NB4 (cell line): ENCODE measurements around the gene CHST15.

ENCODE experiments used
- DNase-seq: peaks from one replicate; pipeline ENCODE4 v3.0.0; 2010; ENCODE audit warnings: low read depth
- H3K4me3 ChIP-seq: one replicate; pipeline ENCODE4 v1.5.1; 2011; ENCODE audit warnings: mild to moderate bottlenecking, low read depth, low read length, moderate library complexity
- MYC ChIP-seq: IDR thresholded peaks from 2 replicates; pipeline ENCODE4 v1.6.1; 2011; ENCODE audit warnings: low read depth, low read length
- POLR2A ChIP-seq: IDR thresholded peaks from 2 replicates; pipeline ENCODE4 v1.6.1; 2011; ENCODE audit warnings: mild to moderate bottlenecking; ENCODE audit not compliant: insufficient read length; ENCODE audit errors: extremely low read depth
- TF ChIP-seq, protein P1 (sequence below): IDR thresholded peaks from one replicate; pipeline ENCODE4 v1.5.1; 2012; ENCODE audit warnings: low read depth, low read length
- TF ChIP-seq, protein P2 (sequence below): IDR thresholded peaks from 2 replicates; pipeline ENCODE4 v1.6.1; 2011; ENCODE audit warnings: low read depth, low read length

Gene CHST15

DNA sequence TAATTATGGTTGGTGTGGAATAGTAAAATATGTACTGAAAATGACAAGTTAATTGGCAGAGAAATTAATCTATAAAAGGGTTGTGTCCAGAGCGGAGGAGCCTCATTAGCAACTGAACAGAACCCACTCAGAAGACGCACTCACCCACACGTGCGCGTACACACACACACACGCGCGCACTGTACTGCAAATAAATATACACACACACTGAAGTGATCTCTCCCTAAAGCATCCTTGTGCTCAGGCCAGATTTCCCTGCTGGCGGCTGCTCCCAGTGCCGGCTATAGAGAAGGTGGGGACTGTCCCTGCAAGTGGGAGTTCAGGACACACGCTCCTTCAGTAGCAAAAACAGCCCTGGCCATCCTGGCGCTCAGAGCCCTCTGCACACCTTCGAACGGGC is 85.2 kb downstream of the CHST15 start:
- DNase-seq = no peak
- TF ChIP-seq MYC (no peak), POLR2A (no peak)
- TF ChIP-seq, protein P1, sequence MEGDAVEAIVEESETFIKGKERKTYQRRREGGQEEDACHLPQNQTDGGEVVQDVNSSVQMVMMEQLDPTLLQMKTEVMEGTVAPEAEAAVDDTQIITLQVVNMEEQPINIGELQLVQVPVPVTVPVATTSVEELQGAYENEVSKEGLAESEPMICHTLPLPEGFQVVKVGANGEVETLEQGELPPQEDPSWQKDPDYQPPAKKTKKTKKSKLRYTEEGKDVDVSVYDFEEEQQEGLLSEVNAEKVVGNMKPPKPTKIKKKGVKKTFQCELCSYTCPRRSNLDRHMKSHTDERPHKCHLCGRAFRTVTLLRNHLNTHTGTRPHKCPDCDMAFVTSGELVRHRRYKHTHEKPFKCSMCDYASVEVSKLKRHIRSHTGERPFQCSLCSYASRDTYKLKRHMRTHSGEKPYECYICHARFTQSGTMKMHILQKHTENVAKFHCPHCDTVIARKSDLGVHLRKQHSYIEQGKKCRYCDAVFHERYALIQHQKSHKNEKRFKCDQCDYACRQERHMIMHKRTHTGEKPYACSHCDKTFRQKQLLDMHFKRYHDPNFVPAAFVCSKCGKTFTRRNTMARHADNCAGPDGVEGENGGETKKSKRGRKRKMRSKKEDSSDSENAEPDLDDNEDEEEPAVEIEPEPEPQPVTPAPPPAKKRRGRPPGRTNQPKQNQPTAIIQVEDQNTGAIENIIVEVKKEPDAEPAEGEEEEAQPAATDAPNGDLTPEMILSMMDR = no peak
- TF ChIP-seq, protein P2, sequence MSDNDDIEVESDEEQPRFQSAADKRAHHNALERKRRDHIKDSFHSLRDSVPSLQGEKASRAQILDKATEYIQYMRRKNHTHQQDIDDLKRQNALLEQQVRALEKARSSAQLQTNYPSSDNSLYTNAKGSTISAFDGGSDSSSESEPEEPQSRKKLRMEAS = no peak
- no peak overlapping the region for H3K4me3 ChIP-seq

DNA sequence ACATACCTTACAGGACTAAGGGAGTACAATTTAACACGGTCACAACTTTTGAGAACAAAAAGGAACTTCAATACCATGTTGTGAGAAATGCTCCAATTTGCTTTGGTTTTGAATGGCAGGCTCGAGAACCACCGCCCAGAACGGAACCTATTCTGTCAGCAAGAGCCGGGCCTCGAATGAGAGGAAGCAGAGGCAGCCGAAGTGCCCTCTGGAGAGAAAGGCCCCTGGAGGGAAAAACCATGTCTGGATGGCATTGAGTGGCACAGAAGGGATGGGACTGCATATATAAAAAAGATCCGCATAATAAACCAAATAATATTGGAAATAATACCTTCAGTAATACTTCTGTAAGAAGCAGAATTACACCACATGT is 85.6 kb downstream of the CHST15 start:
- no peak overlapping the region for H3K4me3 ChIP-seq
- TF ChIP-seq, protein P2 = no peak
- TF ChIP-seq POLR2A (no peak), MYC (no peak)
- TF ChIP-seq, protein P1 = no peak
- no peak for DNase-seq

DNA sequence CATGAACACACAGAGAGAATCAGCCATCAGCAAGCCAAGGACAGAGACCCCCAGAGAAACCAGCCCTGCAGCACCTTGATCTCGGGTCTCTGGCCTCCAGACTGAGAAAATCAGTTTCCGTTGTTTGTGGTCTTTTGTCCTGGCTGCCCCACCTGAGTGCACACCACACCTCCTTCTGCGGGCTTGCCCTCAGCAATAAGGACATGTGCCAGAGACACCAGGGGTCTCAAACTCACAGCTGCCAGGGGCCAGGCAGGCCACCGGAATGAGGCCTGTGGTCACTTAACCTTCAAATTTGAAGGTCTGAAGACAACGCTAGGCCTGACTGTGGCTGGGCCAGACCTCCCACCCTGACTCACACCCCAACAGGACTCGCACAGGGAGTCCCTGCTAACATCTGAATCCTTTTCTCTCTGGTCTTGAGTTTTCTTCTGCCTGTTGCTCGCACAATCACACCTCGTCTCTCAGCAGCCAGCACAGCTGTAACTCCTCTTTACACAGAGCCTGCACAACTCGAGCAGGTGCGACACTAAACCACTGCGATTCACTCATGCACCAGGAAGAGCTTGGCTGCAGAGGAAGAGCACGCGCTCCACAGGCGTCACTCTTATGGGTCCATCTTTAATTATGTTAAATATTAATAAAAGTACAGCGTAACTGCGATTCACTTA is 86.2 kb downstream of the CHST15 start:
- no peak for DNase-seq
- TF ChIP-seq, protein P2 = no peak
- TF ChIP-seq, protein P1 = no peak
- TF ChIP-seq MYC (no peak), POLR2A (no peak)
- no peak overlapping the region for H3K4me3 ChIP-seq

DNA sequence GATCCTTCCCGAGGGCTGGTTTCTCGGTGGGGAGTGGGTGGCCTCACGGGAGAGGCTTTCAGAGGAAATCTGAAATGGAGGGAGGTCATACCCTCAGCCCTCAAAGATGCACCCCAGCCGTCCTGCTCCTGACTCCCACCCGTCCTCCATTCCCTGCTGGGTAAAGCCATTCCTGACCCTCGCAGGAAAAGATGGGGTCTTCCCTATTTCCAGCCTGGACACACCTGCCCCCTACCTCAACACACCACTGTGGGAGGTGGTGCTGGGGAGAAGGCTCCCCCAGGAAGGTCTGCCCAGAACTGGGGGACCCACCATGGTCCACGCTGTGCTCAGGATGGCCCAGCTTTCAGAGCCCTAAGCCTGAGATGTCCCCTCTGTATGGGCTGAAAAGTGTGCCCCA is 86.9 kb downstream of the CHST15 start:
- TF ChIP-seq, protein P2 = no peak
- TF ChIP-seq, protein P1 = no peak
- no peak for TF ChIP-seq POLR2A
- TF ChIP-seq MYC = no peak
- DNase-seq = no peak

DNA sequence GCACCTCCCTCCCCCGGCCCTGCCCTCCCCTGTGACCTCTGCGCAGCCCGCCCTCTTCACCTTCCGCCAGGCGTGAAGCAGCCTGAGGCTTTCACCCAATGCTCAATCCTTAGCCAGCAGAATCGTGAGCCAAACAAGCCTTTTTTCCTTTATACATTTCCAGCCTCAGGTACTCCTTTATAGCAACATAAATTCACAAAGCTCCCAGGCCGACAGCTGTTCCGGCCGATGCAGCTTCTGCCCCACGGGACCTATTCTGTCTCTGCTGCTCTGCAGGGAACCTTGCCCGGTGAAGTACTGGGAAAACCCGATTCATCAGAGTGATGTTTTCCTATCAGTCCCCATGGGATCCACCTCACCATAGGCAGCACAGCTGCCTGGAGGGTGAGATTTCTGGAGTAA is 87.4 kb downstream of the CHST15 start:
- TF ChIP-seq POLR2A (no peak), MYC (no peak)
- TF ChIP-seq, protein P2 = no peak
- TF ChIP-seq, protein P1 = no peak
- H3K4me3 ChIP-seq = no peak overlapping the region
- DNase-seq = no peak

More for the DNA sequence above, 86.9 kb downstream of the CHST15 start:
- H3K4me3 ChIP-seq = no peak overlapping the region

DNA sequence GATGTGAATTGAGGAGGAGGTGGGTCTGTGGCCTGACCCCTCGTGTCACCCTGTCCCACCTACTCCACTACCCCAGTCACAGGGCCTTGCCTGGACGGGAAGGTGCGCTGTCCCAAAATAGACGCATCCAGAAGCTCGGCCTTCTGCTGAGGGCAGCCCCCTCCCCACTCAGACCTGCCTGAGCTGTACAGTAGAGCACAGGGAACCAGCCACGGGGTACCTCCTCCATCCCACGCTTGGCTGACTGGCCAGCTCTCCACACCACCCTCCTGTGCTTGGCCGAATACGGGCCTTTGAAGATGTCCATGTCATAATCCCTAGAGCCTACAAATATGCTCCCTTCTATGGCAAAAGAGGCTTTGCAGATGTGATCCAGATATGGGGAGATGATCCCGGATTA is 88.3 kb downstream of the CHST15 start:
- TF ChIP-seq MYC = no peak
- no peak for TF ChIP-seq POLR2A
- TF ChIP-seq, protein P1 = no peak
- TF ChIP-seq, protein P2 = no peak
- DNase-seq = no peak
- H3K4me3 ChIP-seq = no peak overlapping the region
